Measurements from ENCODE around the gene UBQLN2.
"Not testable (repeated sequence)": the region's sequence is repeated elsewhere in the genome, so short reads cannot be mapped to it uniquely, and the experiment has no call there.

The UBQLN2 gene

GRCh38 chrX:56563231-56564161, at the start of gene UBQLN2:
Gene UBQLN2, plus strand, starts transcription at chrX:56563627. Its CDS starts 247 bp downstream, at chrX:56563874.
- no peak for FAIRE-seq

- FAIRE-seq = no peak
Observed at GRCh38 chrX:56519642-56520041, 43.8 kb upstream of the UBQLN2 start.

GRCh38 chrX:56529482-56530007, 33.9 kb upstream of the UBQLN2 start:
- FAIRE-seq = not testable (repeated sequence)

- FAIRE-seq = no peak
Observed at GRCh38 chrX:56530011-56530410, 33.4 kb upstream of the UBQLN2 start.

GRCh38 chrX:56550667-56551066, 12.8 kb upstream of the UBQLN2 start:
- FAIRE-seq = no peak

GRCh38 chrX:56554870-56555269, 8.6 kb upstream of the UBQLN2 start:
- no peak for FAIRE-seq

GRCh38 chrX:56557376-56557929, 6.0 kb upstream of the UBQLN2 start:
- no peak for FAIRE-seq

GRCh38 chrX:56564164-56564885, 898 bp downstream of the UBQLN2 start:
- no peak for FAIRE-seq

- no peak for FAIRE-seq
Observed at GRCh38 chrX:56564921-56565840, 1.8 kb downstream of the UBQLN2 start.

GRCh38 chrX:56569378-56570057, 6.1 kb downstream of the UBQLN2 start:
- FAIRE-seq = no peak

- no peak for FAIRE-seq
Observed at GRCh38 chrX:56572975-56573374, 9.5 kb downstream of the UBQLN2 start.

GRCh38 chrX:56574861-56575260, 11.4 kb downstream of the UBQLN2 start:
- FAIRE-seq = no peak

- no peak for FAIRE-seq
Observed at GRCh38 chrX:56576721-56577120, 13.3 kb downstream of the UBQLN2 start.

GRCh38 chrX:56588397-56589188, 25.2 kb downstream of the UBQLN2 start:
- FAIRE-seq = no peak

GRCh38 chrX:56591830-56592229, 28.4 kb downstream of the UBQLN2 start:
- FAIRE-seq = not testable (repeated sequence)

- no peak for FAIRE-seq
Observed at GRCh38 chrX:56600141-56600540, 36.7 kb downstream of the UBQLN2 start.

GRCh38 chrX:56600987-56601386, 37.6 kb downstream of the UBQLN2 start:
- FAIRE-seq = no peak

- no peak for FAIRE-seq
Observed at GRCh38 chrX:56615282-56615681, 51.9 kb downstream of the UBQLN2 start.

All from TTC549 (cell line).